Measurements from ENCODE around the gene PDXK. TPM values are rescaled to one million over a fixed set of nuclear protein-coding genes. Genes with fewer than 3 reads are reported as not detected.

Gene PDXK
- total and polyA plus RNA-seq, 9 of the 15 experiments (the other 6 are each of a cell fraction or from before 2014, with no cell fraction given): 5.6 to 162 (median 76.5) TPM

DNA sequence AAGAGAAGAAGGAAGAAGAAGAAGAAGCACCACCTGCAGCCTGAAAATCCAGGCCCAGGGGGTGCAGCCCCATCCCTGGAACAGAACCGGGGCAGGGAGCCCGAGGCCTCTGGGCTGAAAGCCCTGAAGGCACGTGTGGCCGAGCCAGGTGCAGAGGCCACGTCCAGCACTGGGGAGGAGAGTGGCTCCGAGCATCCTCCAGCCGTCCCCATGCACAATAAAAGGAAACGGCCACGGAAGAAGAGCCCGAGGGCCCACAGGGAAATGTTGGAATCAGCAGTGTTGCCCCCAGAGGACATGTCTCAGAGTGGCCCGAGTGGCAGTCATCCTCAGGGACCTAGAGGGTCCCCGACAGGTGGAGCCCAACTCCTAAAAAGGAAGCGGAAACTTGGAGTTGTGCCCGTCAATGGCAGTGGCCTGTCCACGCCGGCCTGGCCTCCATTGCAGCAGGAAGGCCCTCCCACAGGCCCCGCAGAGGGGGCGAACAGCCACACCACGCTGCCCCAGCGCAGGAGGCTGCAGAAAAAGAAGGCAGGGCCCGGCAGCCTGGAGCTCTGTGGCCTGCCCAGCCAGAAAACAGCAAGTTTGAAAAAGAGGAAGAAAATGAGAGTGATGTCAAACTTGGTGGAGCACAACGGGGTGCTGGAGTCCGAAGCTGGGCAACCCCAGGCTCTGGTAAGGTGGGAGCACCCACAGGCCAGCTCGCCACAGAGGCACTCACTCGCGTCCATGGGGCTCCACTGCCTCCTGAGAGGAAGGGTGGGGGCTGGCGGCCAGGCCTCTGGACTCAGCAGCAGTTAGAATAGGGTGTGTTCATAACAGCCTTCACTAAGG is 31.1 kb upstream of the PDXK start:
- no TSS peak for BruUV-seq (replicated peaks)
- Histone ChIP-seq H3K79me2 (ENCODE audit: control insufficient read depth, insufficient read depth, low read length) (no peaks in the 10 kb centered on the region), H3K4me1 (replicated peaks in 1 of 2; ENCODE audit: control insufficient read depth in 2 of 2, insufficient read depth in 2 of 2, low read length in 2 of 2) (peaks cover 0 to 16% of the 10 kb centered on the region in 2 experiments; a peak in 1 of 5 replicates), H3K9me3 (replicated peaks; ENCODE audit: control insufficient read depth, insufficient read depth, low read depth, low read length) (no peaks in the 10 kb centered on the region), H3K36me3 (ENCODE audit: control insufficient read depth, insufficient read depth, low read length) (peaks cover 96% of the 10 kb centered on the region), H3K4me2 (ENCODE audit: insufficient read depth, low read length) (no peak overlapping the region), H3K9me1 (ENCODE audit: control insufficient read depth, insufficient read depth, low read length) (peaks cover 3% of the 10 kb centered on the region), H3K4me3 (no peak overlapping the region), H3K9ac (ENCODE audit: insufficient read depth in 1 of 2, low read depth in 2 of 2, low read length in 2 of 2) (no peak overlapping the region), H2AFZ (ENCODE audit: low read depth, low read length) (no peak overlapping the region), H3K27me3 (ENCODE audit: control insufficient read depth in 2 of 2, insufficient read depth in 2 of 2, low read length in 2 of 2) (no peaks in the 10 kb centered on the region), H3K27ac (ENCODE audit: extremely low read depth, low read depth, low read length) (no peak overlapping the region), H4K20me1 (replicated peaks; ENCODE audit: control insufficient read depth, insufficient read depth, low read length) (no peaks in the 10 kb centered on the region)
- FAIRE-seq (no peak), DNase-seq (ENCODE audit: extremely low read depth in 1 of 4, low spot score in 3 of 4) (no peak), ATAC-seq (no peak)
- ChIA-PET POLR2A (interaction anchor here (1.0 to 1.9 kb wide), 3 partner anchors 10 to 81 kb away, joined by 3 to 4 read pairs (median 4); no protein-coding TSS in a partner anchor), CTCF (ENCODE audit: low intra/inter-chr PET ratio) (no interaction called here)
- TF ChIP-seq TCF3 (CRISPR knock-in tag; IDR thresholded peaks at IDR 0.05) (no peak), POLR2AphosphoS5 (IDR thresholded peaks at IDR 0.05; ENCODE audit: control insufficient read depth, insufficient read depth, low read depth, low read length) (0 out of 2 replicates have a peak, but pooled peaks have one; percentile 2), TCF7 (IDR thresholded peaks at IDR 0.05; ENCODE audit: borderline replicate concordance) (no peak), ZNF143 (CRISPR knock-in tag; IDR thresholded peaks at IDR 0.05) (no peak), STAT5B (CRISPR knock-in tag; IDR thresholded peaks at IDR 0.05) (no peak), POLR2G (IDR thresholded peaks at IDR 0.05; ENCODE audit: low read depth, low read length) (peak; percentile 46; the same call in 1 of the 2 replicates), NFIC (IDR thresholded peaks at IDR 0.05) (no peak)
- in situ Hi-C loops (cut with MboI) (no loop called here), intact Hi-C loops (cut with micrococcal nuclease) (no loop called here)
- WGBS (ENCODE audit: insufficient coverage, low coverage, missing lambda C conversion rate): 95% methylated on average over 27 of the region's 27 CpGs

Measured in K562 (cell line).